Measurements from ENCODE around the gene SHF. TPM values are rescaled to one million over a fixed set of nuclear protein-coding genes. Genes with fewer than 3 reads are reported as not detected.

Gene SHF
- total RNA-seq, 1 experiment from 2014 or later, result 14.3 TPM

- in situ Hi-C loops (cut with HindIII; ENCODE audit: low pct_unique_long_range_greater_than_20kb, low sequenced_read_pairs), result no loop called here
- peak; percentile 78 for DNase-seq (ENCODE audit: low read depth)
Observed at GRCh38 chr15:45118131-45118588, 69.6 kb downstream of the SHF start.

- no peak for DNase-seq (ENCODE audit: low read depth)
- in situ Hi-C loops (cut with HindIII; ENCODE audit: low pct_unique_long_range_greater_than_20kb, low sequenced_read_pairs), result no loop called here
Observed at GRCh38 chr15:45117308-45118130, 70.2 kb downstream of the SHF start.

Other genes with a start within 250 kb of the SHF start
- gene TERB2, start 231.3 kb downstream of the SHF start, total RNA-seq (2014; rRNA removed; shearing (Covaris generic); ENCODE audit: low replicate concordance), result not detected in 2 replicates
- gene SORD, start 164.8 kb downstream of the SHF start, total RNA-seq (2014; rRNA removed; shearing (Covaris generic); ENCODE audit: low replicate concordance), result 25.1 and 33.6 TPM in 2 replicates
- not detected in 2 replicates for gene DUOX2, start 73.8 kb downstream of the SHF start, total RNA-seq (2014; rRNA removed; shearing (Covaris generic); ENCODE audit: low replicate concordance)
- not detected in 2 replicates for gene DUOXA2, start 73.6 kb downstream of the SHF start, total RNA-seq (2014; rRNA removed; shearing (Covaris generic); ENCODE audit: low replicate concordance)
- gene DUOXA1, start 58.1 kb downstream of the SHF start, total RNA-seq (2014; rRNA removed; shearing (Covaris generic); ENCODE audit: low replicate concordance), result not detected in 2 replicates
- not detected in 2 replicates for gene DUOX1, start 58.0 kb downstream of the SHF start, total RNA-seq (2014; rRNA removed; shearing (Covaris generic); ENCODE audit: low replicate concordance)
- not detected in 2 replicates for gene SLC28A2, start 64.3 kb upstream of the SHF start, total RNA-seq (2014; rRNA removed; shearing (Covaris generic); ENCODE audit: low replicate concordance)
- gene GATM, start 190.6 kb upstream of the SHF start, total RNA-seq (2014; rRNA removed; shearing (Covaris generic); ENCODE audit: low replicate concordance), result 7.6 and 22.0 TPM in 2 replicates